HUES6 (cell line): ENCODE measurements around the gene DPYSL4.

Source experiments
- H3K27ac ChIP-seq: 2 replicates; pipeline ENCODE4 v1.7.0; 2013; ENCODE audit warnings: low read depth, mild to moderate bottlenecking, low read length, inconsistent platforms
- H3K27me3 ChIP-seq: 2 replicates; pipeline ENCODE4 v1.6.1; 2013; ENCODE audit warnings: low read length; ENCODE audit not compliant: control insufficient read depth, insufficient read depth
- H3K36me3 ChIP-seq: 2 replicates; pipeline ENCODE4 v1.6.1; 2013; ENCODE audit warnings: low read length; ENCODE audit not compliant: control insufficient read depth, insufficient read depth
- H3K4me1 ChIP-seq: 2 replicates; pipeline ENCODE4 v1.6.1; 2013; ENCODE audit warnings: low read length; ENCODE audit not compliant: control insufficient read depth, insufficient read depth
- H3K4me3 ChIP-seq: 2 replicates; pipeline ENCODE4 v1.5.1; 2013; ENCODE audit warnings: low read depth, low read length
- H3K9ac ChIP-seq: one replicate; pipeline ENCODE4 v1.6.1; 2013; ENCODE audit warnings: mild to moderate bottlenecking, low read length
- H3K9me3 ChIP-seq: 2 replicates; pipeline ENCODE4 v1.6.1; 2013; ENCODE audit warnings: low read depth, low read length; ENCODE audit not compliant: control insufficient read depth, insufficient read depth

The DPYSL4 gene

DNA sequence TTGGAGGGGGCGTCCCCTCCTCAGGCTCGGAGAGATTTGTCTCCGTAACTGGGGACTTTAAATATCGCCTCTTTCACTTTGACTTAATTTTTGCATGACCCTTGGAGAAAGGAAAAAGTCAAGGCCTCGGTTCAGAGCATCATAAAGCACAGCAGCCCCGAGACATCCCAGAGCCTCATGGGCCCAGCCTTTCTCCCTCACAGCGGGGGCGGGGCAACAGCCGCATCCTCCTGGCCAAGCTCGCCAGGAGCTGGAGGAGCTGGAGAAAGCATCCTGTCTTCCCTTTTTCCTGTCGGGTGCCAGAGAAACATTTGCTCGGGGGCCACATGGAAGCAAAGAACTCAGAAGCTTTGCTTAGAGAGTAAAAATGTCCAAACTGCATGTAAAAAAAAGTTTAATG lies 43.6 kb upstream of the DPYSL4 start:
- no peak overlapping the region for H3K4me3 ChIP-seq

DNA sequence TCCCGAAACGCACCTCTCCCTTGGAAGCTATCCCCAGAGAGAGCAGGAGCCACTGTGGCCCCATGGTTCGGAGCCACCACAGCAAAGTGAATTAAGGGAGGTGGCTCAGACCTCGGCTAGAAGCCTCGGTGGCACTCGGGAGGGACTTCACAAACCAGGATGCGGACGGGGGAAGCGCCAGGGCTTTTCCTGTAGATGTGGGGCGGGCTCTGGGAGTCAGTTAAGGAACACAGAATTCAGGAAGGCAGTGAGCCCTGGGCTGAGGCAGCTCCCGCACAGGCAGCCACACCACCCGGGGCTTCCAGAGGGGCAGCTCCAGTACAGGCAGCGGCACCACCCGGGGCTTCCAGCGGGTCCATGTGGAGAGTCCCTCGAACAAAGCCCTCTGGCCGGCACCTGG lies 42.7 kb upstream of the DPYSL4 start:
- H3K36me3 ChIP-seq: no peaks in the 10 kb centered on the region
- H3K9me3 ChIP-seq: no peaks in the 10 kb centered on the region
- H3K27ac ChIP-seq: no peak overlapping the region
- H3K27me3 ChIP-seq: no peaks in the 10 kb centered on the region
- no peak overlapping the region for H3K9ac ChIP-seq
- no peak overlapping the region for H3K4me3 ChIP-seq
- H3K4me1 ChIP-seq: peaks cover 13% of the 10 kb centered on the region

More for the DNA sequence above, 43.6 kb upstream of the DPYSL4 start:
- Histone ChIP-seq H3K27ac (no peak overlapping the region), H3K9me3 (no peaks in the 10 kb centered on the region), H3K4me1 (peaks cover 13% of the 10 kb centered on the region), H3K9ac (no peak overlapping the region), H3K36me3 (no peaks in the 10 kb centered on the region), H3K27me3 (no peaks in the 10 kb centered on the region)

DNA sequence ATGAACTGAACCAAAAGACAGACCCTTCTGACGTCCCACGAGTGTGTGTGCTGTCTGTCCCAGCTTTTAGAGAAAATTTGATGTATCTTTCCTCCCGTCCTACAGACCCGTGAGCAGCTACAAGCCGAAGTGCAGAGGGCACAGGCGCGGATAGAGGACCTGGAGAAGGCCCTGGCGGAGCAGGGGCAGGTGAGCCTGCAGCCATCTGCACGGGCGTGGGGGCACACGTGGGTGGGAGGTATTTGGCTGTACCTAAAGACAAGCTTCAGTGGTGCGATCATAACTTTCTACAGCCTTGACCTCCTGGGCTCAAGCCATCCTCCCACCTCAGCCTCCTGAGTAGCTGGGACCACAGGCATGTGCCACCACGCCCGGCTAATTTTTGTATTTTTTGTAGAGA lies 41.7 kb upstream of the DPYSL4 start:
- no peaks in the 10 kb centered on the region for H3K27me3 ChIP-seq
- H3K9me3 ChIP-seq: no peaks in the 10 kb centered on the region
- H3K4me1 ChIP-seq: peaks cover 13% of the 10 kb centered on the region
- no peak overlapping the region for H3K9ac ChIP-seq
- no peak overlapping the region for H3K4me3 ChIP-seq
- H3K27ac ChIP-seq: no peak overlapping the region
- no peaks in the 10 kb centered on the region for H3K36me3 ChIP-seq

DNA sequence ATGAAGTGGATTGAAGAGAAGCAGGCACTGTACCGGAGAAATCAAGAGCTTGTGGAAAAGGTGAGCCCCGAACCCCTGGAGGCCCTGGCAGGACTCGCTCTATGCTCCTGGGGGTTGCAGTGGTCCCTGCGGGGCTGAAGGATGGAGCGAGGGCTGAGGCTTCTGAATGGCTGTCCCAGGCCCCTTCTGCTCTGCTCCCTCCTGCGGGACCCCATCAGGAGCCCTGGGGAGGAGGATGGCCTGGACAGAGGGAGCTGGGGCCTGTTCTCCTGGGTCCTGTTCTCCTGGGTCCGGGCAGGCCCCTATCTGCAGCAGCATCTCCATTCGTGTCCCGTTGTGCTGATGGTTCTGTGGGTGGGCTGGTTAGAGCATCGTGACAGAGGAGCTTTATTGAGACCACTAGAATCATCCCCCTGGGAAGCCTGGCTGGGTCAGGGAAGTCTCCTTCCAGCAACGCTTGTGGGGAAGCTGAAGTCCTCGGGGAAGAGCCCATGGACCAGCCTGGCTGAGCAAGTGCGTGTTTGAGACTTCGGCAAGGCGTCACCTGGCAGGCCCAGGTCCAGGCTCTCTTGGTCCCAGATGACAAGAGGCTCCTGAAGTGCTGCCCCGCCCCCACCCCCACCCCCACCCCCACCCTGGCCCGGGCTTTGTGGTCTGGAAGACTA lies 41.1 kb upstream of the DPYSL4 start:
- H3K9me3 ChIP-seq: no peaks in the 10 kb centered on the region
- no peaks in the 10 kb centered on the region for H3K36me3 ChIP-seq
- no peak overlapping the region for H3K9ac ChIP-seq
- H3K4me3 ChIP-seq: no peak overlapping the region
- no peaks in the 10 kb centered on the region for H3K27me3 ChIP-seq
- no peak overlapping the region for H3K27ac ChIP-seq
- H3K4me1 ChIP-seq: peaks cover 13% of the 10 kb centered on the region

DNA sequence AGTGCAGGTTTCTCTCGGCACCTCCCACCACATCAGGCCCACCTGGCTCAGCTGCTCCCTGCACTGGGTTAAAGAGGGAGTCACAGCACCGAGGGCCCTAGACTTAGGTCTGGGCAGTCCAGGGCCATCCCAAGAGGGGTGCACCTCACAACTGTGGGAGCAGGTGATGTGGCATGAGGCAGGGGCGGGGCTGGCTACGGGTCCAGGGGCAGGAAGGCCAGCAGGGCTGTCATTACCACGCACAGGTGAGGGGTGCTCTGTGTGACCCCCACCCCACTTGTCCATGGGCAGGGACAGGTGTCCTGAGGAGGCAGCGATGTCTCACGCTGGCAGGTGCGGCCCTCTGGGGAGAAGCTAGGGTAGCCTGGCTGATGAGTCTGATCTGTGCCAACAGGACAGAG lies 40.5 kb upstream of the DPYSL4 start:
- Histone ChIP-seq H3K4me3 (no peak overlapping the region), H3K36me3 (no peaks in the 10 kb centered on the region), H3K9ac (no peak overlapping the region), H3K27ac (no peak overlapping the region), H3K4me1 (peaks cover 13% of the 10 kb centered on the region), H3K27me3 (no peaks in the 10 kb centered on the region), H3K9me3 (no peaks in the 10 kb centered on the region)

DNA sequence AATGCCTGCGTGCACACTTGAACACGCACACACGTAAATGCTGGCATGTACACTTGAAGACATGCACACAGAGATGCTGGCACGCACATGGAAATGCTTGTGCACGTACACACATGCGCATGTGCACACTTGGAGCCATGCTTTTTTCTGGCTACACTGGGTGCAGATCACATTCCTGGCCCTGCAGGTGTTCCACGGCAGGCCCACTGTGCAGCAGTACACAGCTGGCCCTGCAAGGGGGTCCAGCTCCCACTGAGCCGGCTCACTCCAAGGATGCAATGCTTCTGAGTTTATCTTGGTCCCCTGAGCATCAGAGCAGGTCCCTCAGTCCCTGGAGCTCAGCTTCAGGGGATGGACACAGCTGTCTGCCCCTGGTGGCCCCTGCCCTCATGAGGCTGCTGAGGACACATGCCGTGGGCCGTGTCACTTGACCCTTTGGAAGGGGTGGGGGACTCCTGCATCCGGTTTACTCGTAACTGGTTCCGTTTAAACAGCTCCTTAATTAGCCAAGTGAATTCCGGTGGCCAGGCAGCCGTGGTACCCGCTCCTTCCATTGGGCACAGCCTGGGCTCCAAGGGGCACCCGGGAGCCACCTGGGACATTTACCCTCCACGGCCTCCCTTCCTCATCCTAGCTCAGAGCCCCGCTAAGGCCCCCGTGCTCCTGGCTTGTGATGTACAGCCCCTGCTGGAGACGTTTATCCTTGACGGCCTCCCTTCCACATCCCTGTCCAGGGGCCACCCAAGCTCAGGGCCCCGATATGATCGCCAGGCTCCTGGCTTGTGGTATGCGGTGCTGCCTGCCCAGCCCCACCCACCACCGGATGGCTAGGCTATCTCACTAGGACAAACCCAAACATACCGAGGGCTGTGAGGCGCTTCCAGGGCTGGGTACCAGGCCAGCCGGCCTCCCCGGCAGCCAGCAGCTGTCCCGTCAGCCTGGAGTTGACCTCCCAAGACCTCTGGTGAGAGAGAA lies 39.5 kb upstream of the DPYSL4 start:
- Histone ChIP-seq H3K4me3 (no peak overlapping the region), H3K4me1 (peaks cover 13% of the 10 kb centered on the region), H3K27me3 (no peaks in the 10 kb centered on the region), H3K27ac (no peak overlapping the region), H3K36me3 (no peaks in the 10 kb centered on the region), H3K9me3 (no peaks in the 10 kb centered on the region), H3K9ac (no peak overlapping the region)

DNA sequence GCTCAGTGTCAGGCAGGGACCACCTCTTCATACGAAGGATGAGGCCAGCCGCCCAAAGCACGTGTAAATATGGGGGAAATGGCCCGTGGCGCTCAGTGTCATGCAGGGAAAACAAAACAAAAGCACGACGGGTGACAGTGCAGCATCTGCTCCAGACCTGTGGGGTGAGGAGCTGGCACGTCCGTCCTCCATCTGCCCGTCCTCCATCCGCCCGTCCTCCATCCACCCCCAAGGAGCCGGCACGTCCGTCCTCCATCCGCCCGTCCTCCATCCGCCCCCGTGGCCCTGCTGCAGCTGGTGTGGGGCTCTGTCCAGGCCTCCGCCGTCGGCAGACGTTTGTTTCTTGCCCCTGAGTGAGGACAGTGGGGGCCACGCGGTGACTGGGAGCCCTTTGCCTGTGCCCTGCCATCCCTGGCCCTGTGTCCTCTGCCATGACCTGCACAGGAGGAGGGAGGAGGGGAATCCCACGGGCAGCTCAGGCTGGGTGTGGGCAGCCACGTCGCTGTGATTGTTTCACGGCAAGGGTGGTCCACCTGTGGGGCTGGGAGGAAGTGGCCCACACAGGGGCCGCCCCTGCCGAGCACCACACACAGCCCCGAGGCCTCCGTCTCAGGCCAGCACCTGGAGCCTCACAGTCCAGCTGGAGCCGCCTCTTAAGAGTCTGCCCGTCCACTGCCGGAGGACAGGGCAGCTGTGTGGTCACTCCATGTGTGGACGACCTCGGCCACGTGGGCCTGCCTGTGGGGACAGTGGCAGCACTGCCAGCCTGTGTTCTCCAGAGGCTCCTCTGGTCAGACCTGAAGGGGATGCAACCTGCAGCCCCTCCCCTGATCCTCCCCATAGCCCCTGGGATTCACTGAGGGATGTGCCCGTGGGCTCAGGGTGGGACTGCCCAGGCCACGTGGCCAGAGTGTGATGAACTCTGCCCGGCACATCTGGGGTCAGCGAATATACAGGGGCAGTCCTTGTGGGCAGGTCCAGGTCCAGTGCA lies 38.2 kb upstream of the DPYSL4 start:
- Histone ChIP-seq H3K4me1 (peaks cover 7% of the 10 kb centered on the region), H3K9me3 (no peaks in the 10 kb centered on the region), H3K36me3 (no peaks in the 10 kb centered on the region), H3K4me3 (no peak overlapping the region), H3K9ac (no peak overlapping the region), H3K27me3 (no peaks in the 10 kb centered on the region), H3K27ac (no peak overlapping the region)

DNA sequence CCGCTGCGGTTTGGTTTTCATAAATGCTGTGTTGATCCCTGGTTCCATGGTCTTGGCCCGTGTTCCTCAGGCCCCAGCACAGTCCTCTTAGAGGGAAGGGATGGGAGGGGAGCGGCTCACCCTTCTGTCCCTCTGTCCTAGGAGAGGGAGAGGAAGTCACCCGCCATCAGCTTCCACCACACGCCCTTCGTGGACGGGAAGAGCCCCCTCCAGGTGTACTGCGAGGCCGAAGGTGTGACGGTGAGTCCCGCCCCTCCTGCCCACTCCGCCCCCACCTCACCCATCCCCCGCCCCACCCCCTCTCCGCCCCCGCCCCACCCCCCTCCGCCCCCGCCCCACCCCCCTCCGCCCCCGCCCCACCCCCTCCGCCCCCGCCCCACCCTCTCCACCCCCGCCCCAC lies 37.5 kb upstream of the DPYSL4 start:
- Histone ChIP-seq H3K27me3 (no peaks in the 10 kb centered on the region), H3K36me3 (no peaks in the 10 kb centered on the region), H3K9me3 (no peaks in the 10 kb centered on the region), H3K9ac (no peak overlapping the region), H3K4me3 (no peak overlapping the region), H3K27ac (no peak overlapping the region), H3K4me1 (0 out of 2 replicates have a peak, but pooled peaks cover under 1% of the 10 kb centered on the region)

DNA sequence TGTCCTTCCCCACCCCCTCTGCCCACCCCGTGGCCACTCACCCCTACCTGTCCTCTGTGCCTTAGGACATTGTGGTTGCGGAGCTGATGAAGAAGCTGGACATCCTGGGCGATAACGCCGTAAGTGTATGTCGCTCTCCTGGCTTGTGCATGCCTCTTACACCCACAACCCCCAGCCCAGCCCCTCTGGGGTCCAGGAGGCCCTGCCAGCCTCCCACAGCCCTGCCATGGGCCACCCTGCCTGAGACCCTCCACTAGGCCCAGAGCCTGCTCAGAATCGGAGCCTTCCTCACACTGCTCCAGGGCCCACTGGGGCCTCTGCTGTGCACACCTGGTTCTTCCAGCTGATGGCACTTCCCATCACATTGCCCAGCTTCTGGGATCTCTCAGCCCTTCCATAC lies 36.8 kb upstream of the DPYSL4 start:
- Histone ChIP-seq H3K27me3 (no peaks in the 10 kb centered on the region), H3K9me3 (no peaks in the 10 kb centered on the region), H3K36me3 (no peaks in the 10 kb centered on the region), H3K27ac (no peak overlapping the region), H3K9ac (no peak overlapping the region), H3K4me1 (no peaks in the 10 kb centered on the region), H3K4me3 (no peak overlapping the region)

DNA sequence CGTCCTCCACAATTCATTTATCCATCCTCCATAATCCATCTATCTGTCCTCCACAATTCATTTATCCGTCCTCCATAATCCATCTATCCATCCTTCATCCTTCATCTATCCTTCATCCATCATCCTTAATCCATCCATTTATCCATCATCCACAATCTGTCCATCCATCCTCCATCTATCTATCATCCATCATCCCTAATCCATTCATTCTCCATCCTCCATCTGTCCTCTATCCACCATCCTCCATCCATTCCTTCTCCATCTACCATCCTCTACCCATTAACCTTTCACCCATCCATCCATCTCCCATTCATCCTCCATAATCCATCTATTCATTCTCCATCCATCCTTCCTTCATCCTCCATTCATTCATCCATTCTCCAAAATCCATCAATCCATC lies 36.0 kb upstream of the DPYSL4 start:
- no peaks in the 10 kb centered on the region for H3K9me3 ChIP-seq
- H3K27me3 ChIP-seq: no peaks in the 10 kb centered on the region
- no peaks in the 10 kb centered on the region for H3K36me3 ChIP-seq
- H3K4me3 ChIP-seq: no peak overlapping the region
- H3K27ac ChIP-seq: no peak overlapping the region
- no peaks in the 10 kb centered on the region for H3K4me1 ChIP-seq
- H3K9ac ChIP-seq: no peak overlapping the region
